Urinary bladder (tissue), 4 donors: ENCODE measurements around the gene EXOC3. TPM values are rescaled to one million over a fixed set of nuclear protein-coding genes. Genes with fewer than 3 reads are reported as not detected.

Source experiments
- DNase-seq: peaks from one replicate; pipeline ENCODE4 v3.0.0-alpha.2; 2015; ENCODE audit errors: extremely low spot score
- H3K27ac ChIP-seq: one replicate; pipeline ENCODE4 v1.5.1; 2013; ENCODE audit warnings: low read depth, mild to moderate bottlenecking, moderate library complexity
- H3K36me3 ChIP-seq: one replicate; pipeline ENCODE4 v1.6.1; 2013; ENCODE audit warnings: mild to moderate bottlenecking, moderate library complexity; ENCODE audit not compliant: insufficient read depth
- H3K4me1 ChIP-seq: one replicate; pipeline ENCODE4 v1.6.1; 2013; ENCODE audit warnings: mild to moderate bottlenecking, moderate library complexity; ENCODE audit not compliant: insufficient read depth
- H3K4me3 ChIP-seq: one replicate; pipeline ENCODE4 v1.5.1; 2013; ENCODE audit warnings: low read depth, low read length
- WGBS: extraction: QIAGEN DNeasy Blood & Tissue Kit; methylation state at CpG from one replicate; pipeline ENCODE4 v1.1.7; 2013; 5-methylcytosine and 5-hydroxymethylcytosine counted together
- polyA plus RNA-seq: library from polyadenylated mRNA; stranded (reverse); fragments of 200-250 nt; gene quantifications from one replicate; pipeline ENCODE4 v1.2.3, GENCODE V29; 2013
- total RNA-seq: library from RNA; depleted of rRNA; stranded (reverse); fragments of >200 nt; gene quantifications from one replicate; pipeline ENCODE4 v1.2.3, GENCODE V29; 2014
- donor health status: healthy with polysubstance abuse.
- donor health status: healthy.

Gene EXOC3
- total and polyA plus RNA-seq, 2 donors = 31.7 to 61.4 TPM

DNA sequence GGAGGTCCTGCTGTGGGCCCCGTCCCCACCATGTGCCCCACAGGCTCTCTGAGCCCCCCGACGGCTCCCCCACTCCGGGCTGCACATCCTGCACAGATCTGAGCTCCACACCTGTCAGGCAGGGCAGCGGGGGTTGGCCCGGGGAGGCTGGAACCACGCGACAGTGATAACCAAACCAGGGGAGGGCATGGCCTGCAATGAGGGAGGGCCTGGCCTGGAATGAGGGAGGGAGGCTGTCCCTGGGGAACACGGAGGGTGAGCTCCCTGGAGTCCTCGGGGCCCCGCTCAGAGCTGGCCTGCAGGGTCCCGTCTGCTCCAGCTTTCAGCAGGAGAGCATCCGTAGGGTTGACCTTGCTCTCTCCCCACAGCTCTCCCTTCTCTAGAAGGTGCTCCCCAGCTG is 50.8 kb downstream of the EXOC3 start:
- 59% methylated on average over 13 of the region's 13 CpGs for WGBS

GRCh38 chr5:494667-495255 is 51.8 kb downstream of the EXOC3 start:
- H3K36me3 ChIP-seq = no peaks in the 10 kb centered on the region
- H3K4me1 ChIP-seq = no peaks in the 10 kb centered on the region
- no peak overlapping the region for H3K4me3 ChIP-seq
- 91% methylated on average over 38 of the region's 38 CpGs for WGBS
- H3K27ac ChIP-seq = no peak overlapping the region
- DNase-seq = no peak

More for the DNA sequence above, 50.8 kb downstream of the EXOC3 start:
- no peaks in the 10 kb centered on the region for H3K4me1 ChIP-seq
- DNase-seq = no peak
- no peak overlapping the region for H3K4me3 ChIP-seq
- H3K27ac ChIP-seq = no peak overlapping the region
- H3K36me3 ChIP-seq = no peaks in the 10 kb centered on the region

GRCh38 chr5:496028-496427 is 53.1 kb downstream of the EXOC3 start:
- Histone ChIP-seq H3K36me3 (no peaks in the 10 kb centered on the region), H3K27ac (no peak overlapping the region), H3K4me3 (no peak overlapping the region), H3K4me1 (no peaks in the 10 kb centered on the region)
- WGBS = 56% methylated on average over 19 of the region's 19 CpGs
- DNase-seq = no peak

- Histone ChIP-seq H3K4me1 (no peaks in the 10 kb centered on the region), H3K27ac (no peak overlapping the region), H3K36me3 (no peaks in the 10 kb centered on the region), H3K4me3 (no peak overlapping the region)
- no peak for DNase-seq
- WGBS = 77% methylated on average over 22 of the region's 22 CpGs
Observed at GRCh38 chr5:497090-497700, 54.2 kb downstream of the EXOC3 start.

DNA sequence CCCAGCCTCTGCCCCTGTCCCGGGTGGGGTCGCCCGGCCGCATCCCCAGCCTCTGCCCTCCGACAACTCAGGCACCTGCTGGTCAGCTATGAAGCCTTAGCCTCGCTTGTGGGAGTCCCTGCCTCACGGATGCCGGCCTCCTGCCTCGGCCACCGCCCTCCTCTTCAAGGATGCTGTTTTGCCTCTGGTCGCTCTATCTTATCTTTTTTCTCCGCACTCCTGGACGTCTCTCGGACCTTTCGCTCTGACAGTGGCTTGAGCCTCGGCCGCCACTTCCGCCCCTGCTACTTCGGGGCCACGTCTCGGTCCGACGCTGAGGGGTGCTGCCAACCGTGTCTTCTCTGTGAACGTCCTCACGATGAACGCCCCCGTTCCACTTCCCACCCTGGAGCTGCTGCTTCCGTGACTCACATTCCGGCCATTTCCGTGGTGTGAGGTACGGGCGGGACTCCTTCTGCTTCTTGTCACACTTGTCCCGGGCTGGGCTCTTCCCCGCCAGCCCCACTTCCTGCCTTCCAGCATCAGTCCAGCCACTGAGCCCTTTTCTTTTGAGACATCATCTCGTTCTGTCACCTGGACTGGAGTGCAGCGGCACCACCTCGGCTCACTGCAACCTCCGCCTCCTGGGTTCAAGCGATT is 55.0 kb downstream of the EXOC3 start:
- H3K4me3 ChIP-seq = no peak overlapping the region
- no peaks in the 10 kb centered on the region for H3K4me1 ChIP-seq
- DNase-seq = no peak
- H3K27ac ChIP-seq = no peak overlapping the region
- no peaks in the 10 kb centered on the region for H3K36me3 ChIP-seq
- WGBS = 78% methylated on average over 40 of the region's 40 CpGs

GRCh38 chr5:499233-500209 is 56.5 kb downstream of the EXOC3 start:
- WGBS = 91% methylated on average over 32 of the region's 32 CpGs

GRCh38 chr5:500491-500890 is 57.5 kb downstream of the EXOC3 start:
- WGBS = 94% methylated on average over 10 of the region's 10 CpGs
- no peak for DNase-seq
- H3K36me3 ChIP-seq = no peaks in the 10 kb centered on the region
- no peaks in the 10 kb centered on the region for H3K4me1 ChIP-seq
- H3K4me3 ChIP-seq = no peak overlapping the region
- H3K27ac ChIP-seq = no peak overlapping the region

More at GRCh38 chr5:499233-500209, 56.5 kb downstream of the EXOC3 start:
- no peaks in the 10 kb centered on the region for H3K36me3 ChIP-seq
- no peak overlapping the region for H3K4me3 ChIP-seq
- DNase-seq = no peak
- H3K27ac ChIP-seq = no peak overlapping the region
- no peaks in the 10 kb centered on the region for H3K4me1 ChIP-seq

DNA sequence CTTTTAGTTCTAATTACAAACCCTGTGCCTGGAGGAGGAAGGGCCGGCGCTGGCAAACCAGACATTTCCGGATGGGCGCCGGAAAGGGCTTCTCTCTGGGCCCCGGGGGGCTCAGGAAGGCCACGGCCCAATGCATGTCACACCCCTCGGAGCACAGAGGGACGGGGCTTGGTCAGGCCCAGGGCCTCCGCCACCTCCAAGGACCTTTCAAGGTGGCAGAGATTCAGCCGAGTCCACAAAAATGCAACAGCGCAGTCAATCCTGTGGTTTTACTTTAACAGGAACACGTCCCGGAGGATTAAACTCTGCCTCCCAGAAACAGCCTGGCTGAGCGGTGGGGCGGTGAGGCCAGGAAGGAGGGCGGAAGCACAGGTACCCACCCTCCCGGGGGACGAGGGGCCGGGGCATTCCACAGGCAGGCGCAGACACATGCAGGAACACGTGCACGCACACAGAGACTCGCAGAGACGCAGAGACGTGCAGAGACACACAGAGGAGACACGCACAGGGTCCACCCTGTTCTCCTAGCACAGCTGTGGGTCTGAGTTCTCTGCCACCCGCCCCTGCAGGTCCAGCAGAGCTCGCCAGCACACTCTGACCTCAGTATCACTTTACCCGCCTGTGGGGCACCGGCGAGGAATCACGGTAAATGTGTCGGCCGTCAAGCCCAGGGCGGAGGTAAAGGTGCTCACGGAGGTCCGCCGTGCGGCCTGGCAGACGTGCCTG is 58.3 kb downstream of the EXOC3 start:
- Histone ChIP-seq H3K27ac (no peak overlapping the region), H3K4me3 (no peak overlapping the region), H3K36me3 (no peaks in the 10 kb centered on the region), H3K4me1 (no peaks in the 10 kb centered on the region)
- no peak for DNase-seq
- 58% methylated on average over 41 of the region's 41 CpGs for WGBS

- no peak for DNase-seq
- 31% methylated on average over 23 of the region's 23 CpGs for WGBS
- Histone ChIP-seq H3K4me1 (no peaks in the 10 kb centered on the region), H3K4me3 (no peak overlapping the region), H3K27ac (no peak overlapping the region), H3K36me3 (no peaks in the 10 kb centered on the region)
Observed at GRCh38 chr5:501831-502184, 58.8 kb downstream of the EXOC3 start.

DNA sequence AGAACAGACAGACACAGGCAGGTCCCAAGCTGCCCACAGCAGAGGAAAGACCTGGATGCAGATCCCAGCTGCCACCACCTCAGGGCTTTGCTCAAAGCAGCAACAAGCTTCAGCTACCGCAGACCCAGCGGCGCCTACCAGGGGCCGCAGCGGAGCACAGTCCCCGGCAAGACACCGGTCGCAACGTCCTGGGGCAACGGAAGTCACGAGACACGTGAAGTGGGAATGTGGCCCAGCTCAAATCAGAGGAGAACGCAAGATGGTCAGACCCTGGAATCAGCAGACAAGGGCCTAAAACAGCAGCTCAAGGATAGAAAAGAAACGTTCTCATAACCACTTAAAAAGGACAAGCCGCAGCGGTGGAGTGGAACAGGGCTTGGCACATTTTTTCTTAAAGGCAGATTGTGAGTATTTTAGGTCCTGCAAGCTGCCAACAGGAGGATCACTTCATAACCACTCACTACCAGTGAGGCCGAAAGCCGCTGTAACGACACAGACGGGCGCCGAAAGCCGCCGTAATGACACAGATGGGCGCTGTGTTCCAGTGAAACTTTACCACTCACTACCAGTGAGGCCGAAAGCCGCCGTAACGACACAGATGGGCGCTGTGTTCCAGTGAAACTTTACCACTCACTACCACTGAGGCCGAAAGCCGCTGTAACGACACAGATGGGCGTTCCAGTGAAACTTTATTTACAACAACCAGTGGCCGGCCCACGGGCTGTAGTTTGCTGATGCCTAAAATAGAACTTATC is 59.5 kb downstream of the EXOC3 start:
- Histone ChIP-seq H3K36me3 (no peaks in the 10 kb centered on the region), H3K27ac (no peak overlapping the region), H3K4me1 (no peaks in the 10 kb centered on the region), H3K4me3 (no peak overlapping the region)
- DNase-seq = no peak
- 78% methylated on average over 36 of the region's 36 CpGs for WGBS

DNA sequence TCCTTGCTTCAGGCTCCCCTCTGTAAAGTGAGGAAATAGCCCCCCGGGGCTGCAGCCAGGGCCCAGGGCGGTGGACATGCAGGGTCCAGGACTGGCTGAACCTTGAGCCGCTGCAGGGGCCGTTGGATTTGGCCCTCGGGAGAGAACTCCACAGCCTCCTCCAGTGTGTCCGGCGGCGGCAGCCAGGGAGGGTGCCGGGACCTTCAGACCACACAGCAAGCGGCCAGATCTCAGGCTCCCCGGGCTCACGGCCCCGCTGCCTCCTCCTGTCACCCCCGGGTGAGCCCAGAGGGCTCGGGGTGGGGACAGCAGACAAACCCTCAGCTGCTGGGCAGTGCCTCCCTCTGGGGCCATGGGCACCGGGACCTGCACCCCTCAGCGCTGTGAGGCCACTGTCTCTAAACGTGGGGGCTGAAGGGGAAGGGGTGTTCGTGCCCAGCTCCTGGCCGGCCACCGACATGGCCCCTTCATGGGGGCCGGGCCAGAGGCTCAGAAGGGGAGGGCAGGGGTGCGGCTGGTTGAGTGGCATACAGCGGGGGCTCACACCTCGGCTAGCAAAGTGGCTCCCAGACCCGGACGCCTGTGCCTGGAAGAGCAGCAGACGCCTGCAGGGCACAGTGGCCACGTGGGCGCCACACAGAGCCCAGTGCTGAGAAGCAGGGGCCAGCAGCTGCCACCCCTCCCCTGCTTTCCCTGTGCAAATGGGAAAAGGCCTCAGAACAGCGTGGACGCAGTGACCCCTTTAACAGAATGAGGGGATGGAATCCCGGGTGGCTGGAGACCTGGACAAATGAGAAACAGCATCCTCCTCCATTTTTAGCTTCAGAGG is 61.6 kb downstream of the EXOC3 start:
- Histone ChIP-seq H3K27ac (no peak overlapping the region), H3K4me1 (no peaks in the 10 kb centered on the region), H3K36me3 (no peaks in the 10 kb centered on the region), H3K4me3 (no peak overlapping the region)
- 60% methylated on average over 33 of the region's 33 CpGs for WGBS
- no peak for DNase-seq

- Histone ChIP-seq H3K36me3 (no peaks in the 10 kb centered on the region), H3K4me1 (no peaks in the 10 kb centered on the region), H3K27ac (no peak overlapping the region), H3K4me3 (no peak overlapping the region)
- no peak for DNase-seq
- WGBS = 68% methylated on average over 30 of the region's 30 CpGs
Observed at GRCh38 chr5:505951-506525, 63.1 kb downstream of the EXOC3 start.
